Activated T-helper 2 cell treated with anti-CD3 and anti-CD28 coated beads, Interferon-gamma antibody, Interleukin-2, Interleukin-4, amounts not matched to agents 10 μg/mL and 5 μg/mL and 100 μg/mL, durations not matched to agents 14 hours and 24 hours and 36 hours (primary cell): Measurements from ENCODE around the gene TCOF1. TPM values are rescaled to one million over a fixed set of nuclear protein-coding genes. Genes with fewer than 3 reads are reported as not detected.

Experiments
- DNase-seq: peaks from one replicate; pipeline ENCODE4 v3.0.0; 2021; ENCODE audit warnings: low spot score
- H3K27ac Mint-ChIP-seq: one replicate; pipeline ENCODE4 v1.8.0; 2021; ENCODE audit warnings: mixed read lengths
- H3K27me3 Mint-ChIP-seq: one replicate; pipeline ENCODE4 v1.8.0; 2021; ENCODE audit warnings: low read depth, mixed read lengths
- H3K36me3 Mint-ChIP-seq: one replicate; pipeline ENCODE4 v1.8.0; 2021; ENCODE audit warnings: low read depth, mixed read lengths
- H3K4me1 Mint-ChIP-seq: one replicate; pipeline ENCODE4 v1.8.0; 2021; ENCODE audit warnings: low read depth, mixed read lengths
- H3K4me3 Mint-ChIP-seq: one replicate; pipeline ENCODE4 v1.8.0; 2021; ENCODE audit warnings: low read depth, mild to moderate bottlenecking, moderate library complexity, mixed read lengths
- H3K9me3 Mint-ChIP-seq: one replicate; pipeline ENCODE4 v1.8.0; 2021; ENCODE audit warnings: mixed read lengths
- intact Hi-C: fragments of 100-400 bp; cut with micrococcal nuclease; formaldehyde crosslinking; loops from one replicate; pipeline ENCODE4 v1.15.1; 2023
- total RNA-seq: library from RNA; stranded (reverse); gene quantifications from 2 replicates; pipeline ENCODE4 v1.2.3, GENCODE V29; 2022

The TCOF1 gene
- total RNA-seq, 1 donor from 2014 or later = 98.2 TPM

- Mint-ChIP-seq H3K27ac (no peak overlapping the region), H3K4me3 (no peak overlapping the region), H3K27me3 (no peaks in the 10 kb centered on the region), H3K36me3 (peaks cover 72% of the 10 kb centered on the region), H3K9me3 (no peaks in the 10 kb centered on the region), H3K4me1 (peaks cover 28% of the 10 kb centered on the region)
- intact Hi-C loops = no loop called here
- DNase-seq = no peak
Measured at GRCh38 chr5:150364004-150364403, 6.5 kb downstream of the TCOF1 start.

GRCh38 chr5:150368526-150368925 lies 11.0 kb downstream of the TCOF1 start:
- H3K4me3 Mint-ChIP-seq = no peak overlapping the region
- intact Hi-C loops = no loop called here
- H3K27me3 Mint-ChIP-seq = no peaks in the 10 kb centered on the region
- H3K36me3 Mint-ChIP-seq = peaks cover 72% of the 10 kb centered on the region
- DNase-seq = no peak
- H3K9me3 Mint-ChIP-seq = no peaks in the 10 kb centered on the region
- no peaks in the 10 kb centered on the region for H3K4me1 Mint-ChIP-seq
- no peak overlapping the region for H3K27ac Mint-ChIP-seq

GRCh38 chr5:150372639-150373038 lies 15.1 kb downstream of the TCOF1 start:
- no peaks in the 10 kb centered on the region for H3K27me3 Mint-ChIP-seq
- peaks cover 74% of the 10 kb centered on the region for H3K36me3 Mint-ChIP-seq
- H3K27ac Mint-ChIP-seq = no peak overlapping the region
- H3K9me3 Mint-ChIP-seq = no peaks in the 10 kb centered on the region
- H3K4me3 Mint-ChIP-seq = no peak overlapping the region
- no peaks in the 10 kb centered on the region for H3K4me1 Mint-ChIP-seq
- intact Hi-C loops = no loop called here
- no peak for DNase-seq

GRCh38 chr5:150374651-150375050 lies 17.2 kb downstream of the TCOF1 start:
- H3K4me1 Mint-ChIP-seq = no peaks in the 10 kb centered on the region
- DNase-seq = no peak
- no peaks in the 10 kb centered on the region for H3K9me3 Mint-ChIP-seq
- H3K36me3 Mint-ChIP-seq = peaks cover 78% of the 10 kb centered on the region
- H3K27me3 Mint-ChIP-seq = no peaks in the 10 kb centered on the region
- intact Hi-C loops = no loop called here
- H3K27ac Mint-ChIP-seq = no peak overlapping the region
- H3K4me3 Mint-ChIP-seq = no peak overlapping the region

GRCh38 chr5:150376799-150377771 lies 19.6 kb downstream of the TCOF1 start:
- H3K9me3 Mint-ChIP-seq = no peaks in the 10 kb centered on the region
- H3K36me3 Mint-ChIP-seq = peaks cover 72% of the 10 kb centered on the region
- intact Hi-C loops = no loop called here
- no peaks in the 10 kb centered on the region for H3K4me1 Mint-ChIP-seq
- no peak overlapping the region for H3K4me3 Mint-ChIP-seq
- H3K27ac Mint-ChIP-seq = no peak overlapping the region
- H3K27me3 Mint-ChIP-seq = no peaks in the 10 kb centered on the region
- DNase-seq = no peak

GRCh38 chr5:150377964-150378694 lies 20.6 kb downstream of the TCOF1 start:
- intact Hi-C loops = no loop called here
- Mint-ChIP-seq H3K9me3 (no peaks in the 10 kb centered on the region), H3K4me1 (no peaks in the 10 kb centered on the region), H3K27ac (no peak overlapping the region), H3K27me3 (no peaks in the 10 kb centered on the region), H3K36me3 (peaks cover 66% of the 10 kb centered on the region), H3K4me3 (no peak overlapping the region)
- no peak for DNase-seq

- Mint-ChIP-seq H3K9me3 (no peaks in the 10 kb centered on the region), H3K4me1 (no peaks in the 10 kb centered on the region), H3K27ac (no peak overlapping the region), H3K4me3 (no peak overlapping the region), H3K27me3 (no peaks in the 10 kb centered on the region), H3K36me3 (peaks cover 58% of the 10 kb centered on the region)
- intact Hi-C loops = no loop called here
- no peak for DNase-seq
Measured at GRCh38 chr5:150384701-150385100, 27.2 kb downstream of the TCOF1 start.

GRCh38 chr5:150386024-150386855 lies 28.7 kb downstream of the TCOF1 start:
- no peaks in the 10 kb centered on the region for H3K9me3 Mint-ChIP-seq
- H3K27ac Mint-ChIP-seq = no peak overlapping the region
- H3K27me3 Mint-ChIP-seq = no peaks in the 10 kb centered on the region
- no peaks in the 10 kb centered on the region for H3K4me1 Mint-ChIP-seq
- DNase-seq = no peak
- peaks cover 62% of the 10 kb centered on the region for H3K36me3 Mint-ChIP-seq
- H3K4me3 Mint-ChIP-seq = no peak overlapping the region
- intact Hi-C loops = no loop called here

- H3K4me3 Mint-ChIP-seq = no peak overlapping the region
- H3K27ac Mint-ChIP-seq = no peak overlapping the region
- DNase-seq = no peak
- intact Hi-C loops = no loop called here
- H3K27me3 Mint-ChIP-seq = no peaks in the 10 kb centered on the region
- no peaks in the 10 kb centered on the region for H3K9me3 Mint-ChIP-seq
- peaks cover 2% of the 10 kb centered on the region for H3K4me1 Mint-ChIP-seq
- peaks cover 58% of the 10 kb centered on the region for H3K36me3 Mint-ChIP-seq
Measured at GRCh38 chr5:150389531-150390266, 32.2 kb downstream of the TCOF1 start.

- no peaks in the 10 kb centered on the region for H3K9me3 Mint-ChIP-seq
- intact Hi-C loops = no loop called here
- H3K4me3 Mint-ChIP-seq = no peak overlapping the region
- no peaks in the 10 kb centered on the region for H3K27me3 Mint-ChIP-seq
- no peak overlapping the region for H3K27ac Mint-ChIP-seq
- peaks cover 2% of the 10 kb centered on the region for H3K4me1 Mint-ChIP-seq
- H3K36me3 Mint-ChIP-seq = peaks cover 63% of the 10 kb centered on the region
- no peak for DNase-seq
Measured at GRCh38 chr5:150391064-150391834, 33.8 kb downstream of the TCOF1 start.

- no peaks in the 10 kb centered on the region for H3K9me3 Mint-ChIP-seq
- peaks cover 2% of the 10 kb centered on the region for H3K4me1 Mint-ChIP-seq
- peaks cover 62% of the 10 kb centered on the region for H3K36me3 Mint-ChIP-seq
- DNase-seq = no peak
- no peaks in the 10 kb centered on the region for H3K27me3 Mint-ChIP-seq
- H3K27ac Mint-ChIP-seq = no peak overlapping the region
- intact Hi-C loops = no loop called here
- H3K4me3 Mint-ChIP-seq = no peak overlapping the region
Measured at GRCh38 chr5:150391986-150392385, 34.5 kb downstream of the TCOF1 start.
